ENCODE results near the gene RPL19.

GRCh38 chr17:39194985-39195524 lies 5.0 kb upstream of the RPL19 start:
- no peak for TF ChIP-seq POLR2A (IDR thresholded peaks at IDR 0.05)
- no peak for TF ChIP-seq CTCF (IDR thresholded peaks at IDR 0.05)
